Thyroid gland (tissue), 4 donors: ENCODE measurements around the gene LARGE1. TPM values are rescaled to one million over a fixed set of nuclear protein-coding genes. Genes with fewer than 3 reads are reported as not detected.

Experiments used
- DNase-seq, 2 donors: peaks; one replicate each; pipeline ENCODE4 v3.0.0-alpha.2; 2019
- H3K27ac ChIP-seq, 3 donors: fragments of 200-600 bp; sonication (generic); 1 replicate in 2 of 3; 2 replicates in 1 of 3; pipeline ENCODE4 v1.5.1; 2016 to 2019; ENCODE audit warnings: mild to moderate bottlenecking in 1 of 3, moderate library complexity in 1 of 3
- H3K27me3 ChIP-seq: fragments of 200-600 bp; sonication (generic); one replicate; pipeline ENCODE4 v1.5.1; 2019
- H3K36me3 ChIP-seq, 2 donors: fragments of 200-600 bp; sonication (generic); one replicate each; pipeline ENCODE4 v1.5.1; 2016 to 2019
- H3K4me1 ChIP-seq, 2 donors: fragments of 200-600 bp; sonication (generic); one replicate each; pipeline ENCODE4 v1.5.1; 2017 to 2019
- H3K4me3 ChIP-seq, 3 donors: fragments of 200-600 bp; sonication (generic); replicated peaks in 1 of 3; 1 replicate in 2 of 3; 2 replicates in 1 of 3; pipeline ENCODE4 v1.5.1; 2016; ENCODE audit warnings: mild to moderate bottlenecking in 1 of 3
- H3K9me3 ChIP-seq: fragments of 200-600 bp; sonication (generic); one replicate; pipeline ENCODE4 v1.5.1; 2017
- CTCF ChIP-seq, 6 experiments: fragments of 200-600 bp in 3 of 6; fragments of 450-650 bp in 3 of 6; sonication (generic) in 3 of 6; IDR thresholded peaks; one replicate each; pipeline ENCODE4 v1.5.1; 2016 to 2019; ENCODE audit warnings: antibody characterized with exemption in 6 of 6, mild to moderate bottlenecking in 2 of 6, inconsistent platforms in 1 of 6, moderate library complexity in 1 of 6
- POLR2A ChIP-seq, 2 donors: fragments of 450-650 bp; IDR thresholded peaks; one replicate each; pipeline ENCODE4 v1.6.1; 2017; ENCODE audit warnings: antibody characterized with exemption in 2 of 2, mild to moderate bottlenecking in 2 of 2, moderate library complexity in 1 of 2
- WGBS, 2 donors: methylation state at CpG; one replicate each; pipeline ENCODE4 v1.1.5; 2017; 5-methylcytosine and 5-hydroxymethylcytosine counted together
- intact Hi-C: fragments of 100-400 bp; cut with DNase I; formaldehyde crosslinking; loops from one replicate; pipeline ENCODE4 v1.15.1; 2023
- total RNA-seq, 4 donors: library from RNA; depleted of rRNA; stranded (reverse); fragments of >200 nt; gene quantifications; one replicate each; pipeline ENCODE4 v1.2.3, GENCODE V29; 2016

The LARGE1 gene
- total RNA-seq, 4 donors from 2014 or later = 13.6 to 16.3 (median 15.1) TPM

- no peak overlapping the region for H3K4me3 ChIP-seq
- DNase-seq = no peak
- no peaks in the 10 kb centered on the region for H3K27me3 ChIP-seq
- no peaks in the 10 kb centered on the region for H3K9me3 ChIP-seq
- H3K4me1 ChIP-seq = no peaks in the 10 kb centered on the region
- H3K27ac ChIP-seq = no peak overlapping the region
- TF ChIP-seq POLR2A (IDR thresholded peaks at IDR 0.05) (no peak), CTCF (IDR thresholded peaks at IDR 0.05) (no peak)
- H3K36me3 ChIP-seq = no peaks in the 10 kb centered on the region
- intact Hi-C loops = no loop called here
- WGBS, 2 donors = 86 to 96% methylated on average over 2 of the region's 2 CpGs
Measured at GRCh38 chr22:33895444-33895843, 24.8 kb downstream of the LARGE1 start.

- WGBS, 2 donors = 89 to 91% methylated on average over 2 of the region's 2 CpGs
- Histone ChIP-seq H3K27ac (no peak overlapping the region), H3K27me3 (no peaks in the 10 kb centered on the region), H3K4me1 (no peaks in the 10 kb centered on the region), H3K4me3 (no peak overlapping the region), H3K36me3 (no peaks in the 10 kb centered on the region), H3K9me3 (no peaks in the 10 kb centered on the region)
- intact Hi-C loops = no loop called here
- TF ChIP-seq POLR2A (IDR thresholded peaks at IDR 0.05) = no peak
- no peak for TF ChIP-seq CTCF (IDR thresholded peaks at IDR 0.05)
- no peak for DNase-seq
Measured at GRCh38 chr22:33894515-33894914, 25.8 kb downstream of the LARGE1 start.

- Histone ChIP-seq H3K27ac (no peak overlapping the region), H3K4me3 (no peak overlapping the region), H3K4me1 (no peaks in the 10 kb centered on the region), H3K36me3 (no peaks in the 10 kb centered on the region), H3K27me3 (no peaks in the 10 kb centered on the region), H3K9me3 (no peaks in the 10 kb centered on the region)
- intact Hi-C loops = no loop called here
- TF ChIP-seq POLR2A (IDR thresholded peaks at IDR 0.05) = no peak
- no peak for TF ChIP-seq CTCF (IDR thresholded peaks at IDR 0.05)
- DNase-seq = no peak
Measured at GRCh38 chr22:33894036-33894435, 26.2 kb downstream of the LARGE1 start.

- intact Hi-C loops = no loop called here
- no peak overlapping the region for H3K4me3 ChIP-seq
- DNase-seq = no peak
- H3K36me3 ChIP-seq = no peaks in the 10 kb centered on the region
- no peak overlapping the region for H3K27ac ChIP-seq
- H3K9me3 ChIP-seq = no peaks in the 10 kb centered on the region
- TF ChIP-seq CTCF (IDR thresholded peaks at IDR 0.05) (no peak), POLR2A (IDR thresholded peaks at IDR 0.05) (no peak)
- H3K4me1 ChIP-seq = no peaks in the 10 kb centered on the region
- 92 to 94% methylated on average over 7 of the region's 7 CpGs for WGBS, 2 donors
- no peaks in the 10 kb centered on the region for H3K27me3 ChIP-seq
Measured at GRCh38 chr22:33893512-33893911, 26.8 kb downstream of the LARGE1 start.

GRCh38 chr22:33891992-33892391, 28.3 kb downstream of the LARGE1 start:
- DNase-seq = no peak
- no peaks in the 10 kb centered on the region for H3K36me3 ChIP-seq
- H3K27me3 ChIP-seq = no peaks in the 10 kb centered on the region
- intact Hi-C loops = no loop called here
- no peaks in the 10 kb centered on the region for H3K4me1 ChIP-seq
- H3K9me3 ChIP-seq = no peaks in the 10 kb centered on the region
- no peak overlapping the region for H3K27ac ChIP-seq
- no peak overlapping the region for H3K4me3 ChIP-seq
- WGBS, 2 donors = 82 to 93% methylated on average over 7 of the region's 7 CpGs
- TF ChIP-seq CTCF (IDR thresholded peaks at IDR 0.05) (no peak), POLR2A (IDR thresholded peaks at IDR 0.05) (no peak)
